Fibroblast of lung (primary cell): ENCODE data around the gene VAC14. TPM values are rescaled to one million over a fixed set of nuclear protein-coding genes. Genes with fewer than 3 reads are reported as not detected.

Experiments used
- DNase-seq, 2 donors: peaks; one replicate each; pipeline versions ENCODE4 v3.0.0 to v3.0.0-alpha.2; 2010; ENCODE audit warnings: low read depth in 2 of 2
- H2AFZ ChIP-seq: 2 replicates; pipeline ENCODE4 v1.5.1; 2012; ENCODE audit warnings: low read length, control low read depth, inconsistent platforms
- H3K27ac ChIP-seq: 2 replicates; pipeline ENCODE4 v1.5.1; 2011; ENCODE audit warnings: low read length, control low read depth; ENCODE audit not compliant: insufficient read depth
- H3K27me3 ChIP-seq: 2 replicates; pipeline ENCODE4 v1.5.1; 2011; ENCODE audit warnings: mild to moderate bottlenecking, low read length; ENCODE audit not compliant: control insufficient read depth, insufficient read depth
- H3K36me3 ChIP-seq: 2 replicates; pipeline ENCODE4 v1.5.1; 2011; ENCODE audit warnings: low read length; ENCODE audit not compliant: control insufficient read depth, insufficient read depth
- H3K4me1 ChIP-seq: 2 replicates; pipeline ENCODE4 v1.5.1; 2011; ENCODE audit warnings: low read length; ENCODE audit not compliant: control insufficient read depth, insufficient read depth; ENCODE audit errors: extremely low read depth
- H3K4me2 ChIP-seq: 2 replicates; pipeline ENCODE4 v1.5.1; 2011; ENCODE audit warnings: low read length, control low read depth; ENCODE audit not compliant: insufficient read depth; ENCODE audit errors: extremely low read depth
- H3K4me3 ChIP-seq, 4 experiments: fragments of 200-600 bp in 1 of 4; sonication (generic) in 1 of 4; replicated peaks in 1 of 4; 2 replicates each; pipeline ENCODE4 v1.5.1; 2011 to 2016; ENCODE audit warnings: low read length in 4 of 4, low read depth in 3 of 4, mild to moderate bottlenecking in 3 of 4, control low read depth in 2 of 4, inconsistent platforms in 1 of 4, mixed read lengths in 1 of 4; ENCODE audit not compliant: insufficient read depth in 1 of 4; ENCODE audit errors: control extremely low read depth in 1 of 4
- H3K79me2 ChIP-seq: 2 replicates; pipeline ENCODE4 v1.5.1; 2012; ENCODE audit warnings: mild to moderate bottlenecking, low read length, inconsistent platforms; ENCODE audit not compliant: control insufficient read depth, insufficient read depth
- H3K9ac ChIP-seq: 2 replicates; pipeline ENCODE4 v1.5.1; 2011; ENCODE audit warnings: mild to moderate bottlenecking, low read length, control low read depth; ENCODE audit not compliant: insufficient read depth
- H3K9me3 ChIP-seq: 2 replicates; pipeline ENCODE4 v1.5.1; 2012; ENCODE audit warnings: low read depth, low read length; ENCODE audit not compliant: control insufficient read depth, insufficient read depth
- H4K20me1 ChIP-seq: 2 replicates; pipeline ENCODE4 v1.5.1; 2011; ENCODE audit warnings: low read length; ENCODE audit not compliant: control insufficient read depth, insufficient read depth; ENCODE audit errors: extremely low read depth
- CTCF ChIP-seq, 2 donors: IDR thresholded peaks in 1 of 2; conservative IDR thresholded peaks in 1 of 2; 1 replicate in 1 of 2; 2 replicates in 1 of 2; pipeline ENCODE4 v1.5.1; 2011 to 2012; ENCODE audit warnings: low read length in 2 of 2, control low read depth in 1 of 2, inconsistent platforms in 1 of 2, low read depth in 1 of 2, mild to moderate bottlenecking in 1 of 2
- EZH2 ChIP-seq: IDR thresholded peaks from 2 replicates; pipeline ENCODE4 v1.5.1; 2012; ENCODE audit warnings: low read length, control low read depth, mild to moderate bottlenecking; ENCODE audit errors: missing control alignments
- polyA plus RNA-seq, 2 donors: library from polyadenylated mRNA; depleted of rRNA in 1 of 2; stranded (reverse) in 1 of 2; unstranded in 1 of 2; fragments of >200 nt; gene quantifications; 2 replicates each; pipeline ENCODE4 v1.2.1, GENCODE V29; 2011 to 2012; ENCODE audit warnings: missing spikeins in 1 of 2
- total RNA-seq: library from RNA; depleted of rRNA; stranded (reverse); fragments of >200 nt; gene quantifications from 2 replicates; pipeline ENCODE4 v1.2.1, GENCODE V29; 2014

Gene VAC14
- total and polyA plus RNA-seq, 2 donors (not counting 1 experiment from before 2014, with no cell fraction given) = 25.0 to 29.2 TPM

GRCh38 chr16:70796301-70796700, 4.7 kb downstream of the VAC14 start:
- no peaks in the 10 kb centered on the region for H3K36me3 ChIP-seq

GRCh38 chr16:70795296-70795912, 5.6 kb downstream of the VAC14 start:
- H4K20me1 ChIP-seq = no peaks in the 10 kb centered on the region

More at GRCh38 chr16:70796301-70796700, 4.7 kb downstream of the VAC14 start:
- Histone ChIP-seq H4K20me1 (no peaks in the 10 kb centered on the region), H3K9me3 (no peaks in the 10 kb centered on the region), H3K4me2 (no peak overlapping the region), H3K79me2 (peaks cover 55% of the 10 kb centered on the region), H2AFZ (no peak overlapping the region), H3K27ac (no peak overlapping the region), H3K4me3 (no peak overlapping the region), H3K4me1 (peaks cover 5% of the 10 kb centered on the region), H3K27me3 (no peaks in the 10 kb centered on the region), H3K9ac (no peak overlapping the region)
- no peak for DNase-seq
- TF ChIP-seq CTCF (conservative IDR thresholded peaks at IDR 0.05 in 1 of 2, IDR thresholded peaks at IDR 0.05 in 1 of 2; ENCODE audit: low read depth in 1 of 2, low read length in 2 of 2) = no peak
- no peak for TF ChIP-seq EZH2

More at GRCh38 chr16:70795296-70795912, 5.6 kb downstream of the VAC14 start:
- Histone ChIP-seq H3K27me3 (no peaks in the 10 kb centered on the region), H3K9ac (no peak overlapping the region), H2AFZ (no peak overlapping the region), H3K4me2 (no peak overlapping the region), H3K36me3 (no peaks in the 10 kb centered on the region), H3K4me1 (peaks cover 5% of the 10 kb centered on the region), H3K79me2 (peaks cover 55% of the 10 kb centered on the region), H3K9me3 (no peaks in the 10 kb centered on the region), H3K4me3 (no peak overlapping the region), H3K27ac (no peak overlapping the region)
- TF ChIP-seq EZH2 (no peak), CTCF (conservative IDR thresholded peaks at IDR 0.05 in 1 of 2, IDR thresholded peaks at IDR 0.05 in 1 of 2; ENCODE audit: low read depth in 1 of 2, low read length in 2 of 2) (no peak)
- no peak for DNase-seq
